ENCODE results near the gene MLLT10.

GRCh38 chr10:21572578-21572977 is 38.5 kb downstream of the MLLT10 start:
- TF ChIP-seq CTCF (conservative IDR thresholded peaks at IDR 0.05; ENCODE audit: low read depth, low read length) (no peak), EZH2 (IDR thresholded peaks at IDR 0.05; ENCODE audit: borderline replicate concordance, low read depth, low read length, poor library complexity, severe bottlenecking) (no peak)
